ENCODE results near the gene ORM2. TPM values are rescaled to one million over a fixed set of nuclear protein-coding genes. Genes with fewer than 3 reads are reported as not detected.

Gene ORM2
- total and polyA plus RNA-seq, 9 donors = 0.52 to 2.6 (median 0.82) TPM; not detected in 6

- intact Hi-C loops (cut with DNase I) = no loop called here
- Histone ChIP-seq H3K4me3 (no peak overlapping the region), H3K36me3 (no peaks in the 10 kb centered on the region), H3K9me3 (no peaks in the 10 kb centered on the region), H3K27me3 (no peaks in the 10 kb centered on the region), H3K27ac (no peak overlapping the region), H3K4me1 (ENCODE audit: insufficient read depth) (peaks cover 2% of the 10 kb centered on the region)
- DNase-seq = peak in 1 of 5 donors; percentile 18
- TF ChIP-seq POLR2A (IDR thresholded peaks at IDR 0.05) (no peak), CTCF (IDR thresholded peaks at IDR 0.05) (no peak), EP300 (IDR thresholded peaks at IDR 0.05) (no peak)
- WGBS, 3 donors = 89 to 92% (median 90%) methylated on average over 19 of the region's 19 CpGs
These were observed 47.1 kb downstream of the ORM2 start for GRCh38 chr9:114376586-114377445.

- Histone ChIP-seq H3K9me3 (no peaks in the 10 kb centered on the region), H3K27ac (no peak overlapping the region), H3K36me3 (no peaks in the 10 kb centered on the region), H3K4me3 (no peak overlapping the region), H3K4me1 (ENCODE audit: insufficient read depth) (peaks cover under 1% of the 10 kb centered on the region), H3K27me3 (no peaks in the 10 kb centered on the region)
- intact Hi-C loops (cut with DNase I) = no loop called here
- 85 to 90% (median 85%) methylated on average over 8 of the region's 8 CpGs for WGBS, 3 donors
- TF ChIP-seq EP300 (IDR thresholded peaks at IDR 0.05) (no peak), CTCF (IDR thresholded peaks at IDR 0.05) (no peak)
- DNase-seq = no peak
These were observed 48.3 kb downstream of the ORM2 start for GRCh38 chr9:114378016-114378415.

- H3K9me3 ChIP-seq = no peaks in the 10 kb centered on the region
- 93 to 100% (median 95%) methylated on average over 5 of the region's 5 CpGs for WGBS, 3 donors
- no peaks in the 10 kb centered on the region for H3K27me3 ChIP-seq
- intact Hi-C loops (cut with DNase I) = no loop called here
- H3K4me3 ChIP-seq = no peak overlapping the region
- H3K4me1 ChIP-seq (ENCODE audit: insufficient read depth) = peaks cover 6% of the 10 kb centered on the region
- DNase-seq = no peak
- TF ChIP-seq POLR2A (IDR thresholded peaks at IDR 0.05) (no peak), CTCF (IDR thresholded peaks at IDR 0.05) (no peak), EP300 (IDR thresholded peaks at IDR 0.05) (no peak)
- no peaks in the 10 kb centered on the region for H3K36me3 ChIP-seq
- H3K27ac ChIP-seq = no peak overlapping the region
These were observed 49.2 kb downstream of the ORM2 start for GRCh38 chr9:114378883-114379282.

Other genes with a start within 250 kb of the ORM2 start
- 10 to 100 TPM in 1 of 7 donors, 1 to 10 TPM in 4, under 1 TPM in 2; 0.78 to 17.8 (median 2.0) TPM for gene KIF12, start 230.6 kb upstream of the ORM2 start, total RNA-seq
- under 1 TPM in 1 of 2 donors, not detected in 1; 0.54 TPM for gene KIF12, start 230.6 kb upstream of the ORM2 start, polyA plus RNA-seq
- gene COL27A1, start 174.3 kb upstream of the ORM2 start, total RNA-seq = 10 to 100 TPM in 5 of 7 donors, 1 to 10 TPM in 2; 7.1 to 91.2 (median 19.8) TPM
- 10 to 100 TPM in 1 of 2 donors, 1 to 10 TPM in 1; 5.2 to 16.8 TPM for gene COL27A1, start 174.3 kb upstream of the ORM2 start, polyA plus RNA-seq
- gene ORM1, start 6.8 kb upstream of the ORM2 start, total RNA-seq = 10 to 100 TPM in 1 of 7 donors, 1 to 10 TPM in 1, under 1 TPM in 2, not detected in 3; 0.30 to 11.9 (median 1.8) TPM
- gene ORM1, start 6.8 kb upstream of the ORM2 start, polyA plus RNA-seq = 1 to 10 TPM in 1 of 2 donors, not detected in 1; 2.1 TPM
- 100 to 1,000 TPM in 1 of 7 donors, 10 to 100 TPM in 6; 21.1 to 123 (median 39.7) TPM for gene AKNA, start 58.1 kb downstream of the ORM2 start, total RNA-seq
- gene AKNA, start 58.1 kb downstream of the ORM2 start, polyA plus RNA-seq = 10 to 100 TPM; 12.9 to 24.5 TPM
- gene WHRN, start 175.6 kb downstream of the ORM2 start, total RNA-seq = 10 to 100 TPM; 13.4 to 28.5 (median 25.6) TPM
- gene WHRN, start 175.6 kb downstream of the ORM2 start, polyA plus RNA-seq = 10 to 100 TPM in 1 of 2 donors, 1 to 10 TPM in 1; 1.7 to 10.4 TPM